ENCODE results near the gene ATP9A.

DNA sequence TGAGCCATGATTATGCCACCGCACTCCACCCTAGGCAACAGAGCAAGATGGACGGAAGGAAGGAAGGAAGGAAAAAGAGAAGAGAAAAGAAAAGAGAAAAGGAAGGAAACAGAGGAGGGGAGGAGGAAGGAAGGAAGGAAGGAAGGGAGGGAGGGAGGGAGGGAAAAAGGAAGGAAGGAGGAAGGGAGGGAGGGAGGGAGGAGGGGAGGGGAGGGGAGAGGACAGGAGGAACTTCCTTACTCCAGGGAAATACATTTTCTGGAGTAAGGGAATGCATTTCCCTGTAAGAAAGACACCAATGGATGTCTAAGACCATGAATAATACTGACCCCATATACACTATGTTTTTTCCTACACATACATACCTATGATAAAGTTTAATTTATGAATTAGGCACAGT, 132.5 kb downstream of the ATP9A start:
- TF ChIP-seq, protein P1, sequence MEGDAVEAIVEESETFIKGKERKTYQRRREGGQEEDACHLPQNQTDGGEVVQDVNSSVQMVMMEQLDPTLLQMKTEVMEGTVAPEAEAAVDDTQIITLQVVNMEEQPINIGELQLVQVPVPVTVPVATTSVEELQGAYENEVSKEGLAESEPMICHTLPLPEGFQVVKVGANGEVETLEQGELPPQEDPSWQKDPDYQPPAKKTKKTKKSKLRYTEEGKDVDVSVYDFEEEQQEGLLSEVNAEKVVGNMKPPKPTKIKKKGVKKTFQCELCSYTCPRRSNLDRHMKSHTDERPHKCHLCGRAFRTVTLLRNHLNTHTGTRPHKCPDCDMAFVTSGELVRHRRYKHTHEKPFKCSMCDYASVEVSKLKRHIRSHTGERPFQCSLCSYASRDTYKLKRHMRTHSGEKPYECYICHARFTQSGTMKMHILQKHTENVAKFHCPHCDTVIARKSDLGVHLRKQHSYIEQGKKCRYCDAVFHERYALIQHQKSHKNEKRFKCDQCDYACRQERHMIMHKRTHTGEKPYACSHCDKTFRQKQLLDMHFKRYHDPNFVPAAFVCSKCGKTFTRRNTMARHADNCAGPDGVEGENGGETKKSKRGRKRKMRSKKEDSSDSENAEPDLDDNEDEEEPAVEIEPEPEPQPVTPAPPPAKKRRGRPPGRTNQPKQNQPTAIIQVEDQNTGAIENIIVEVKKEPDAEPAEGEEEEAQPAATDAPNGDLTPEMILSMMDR (IDR thresholded peaks at IDR 0.05), result no peak
- TF ChIP-seq EP300 (IDR thresholded peaks at IDR 0.05) (no peak), POLR2A (IDR thresholded peaks at IDR 0.05) (no peak)
